WTC11 (cell line): ENCODE measurements around the gene TAAR2. TPM values are rescaled to one million over a fixed set of nuclear protein-coding genes. Genes with fewer than 3 reads are reported as not detected.

Experiments
- ATAC-seq: fragments of 200-7000 bp; cut with Tn5 transposase; 2 replicates; pipeline ENCODE4 v1.10.0; 2021; ENCODE audit warnings: mild to moderate bottlenecking, moderate library complexity
- CTCF ChIA-PET: fragments of 300-600 bp; sonication (Branson Sonifier 250); formaldehyde crosslinking; loops from one replicate; lab custom pipeline; 2021; ENCODE audit warnings: antibody characterized with exemption; lab: Charles Lee
- POLR2A ChIA-PET: fragments of 350-600 bp; sonication (Branson Sonifier 250); formaldehyde crosslinking; loops from one replicate; lab custom pipeline; 2021; ENCODE audit warnings: antibody characterized with exemption; lab: Charles Lee
- DNase-seq: peaks from one replicate; pipeline ENCODE4 v3.0.0; 2021; ENCODE audit warnings: low spot score
- H3K27ac Mint-ChIP-seq: 2 replicates; pipeline ENCODE4 v1.8.0; 2021; ENCODE audit warnings: mixed read lengths
- H3K27me3 Mint-ChIP-seq: 2 replicates; pipeline ENCODE4 v1.8.0; 2021; ENCODE audit warnings: low read depth, mild to moderate bottlenecking, moderate library complexity, mixed read lengths
- H3K36me3 Mint-ChIP-seq: 2 replicates; pipeline ENCODE4 v1.8.0; 2021; ENCODE audit warnings: mixed read lengths
- H3K4me1 Mint-ChIP-seq: 2 replicates; pipeline ENCODE4 v1.8.0; 2022; ENCODE audit warnings: mixed read lengths
- H3K4me3 Mint-ChIP-seq: 2 replicates; pipeline ENCODE4 v1.8.0; 2021; ENCODE audit warnings: mild to moderate bottlenecking, moderate library complexity, mixed read lengths
- H3K9me3 Mint-ChIP-seq: 2 replicates; pipeline ENCODE4 v1.8.0; 2021; ENCODE audit warnings: mixed read lengths
- ATF6 ChIP-seq: sonication (generic); formaldehyde crosslinking; IDR thresholded peaks from 2 replicates; pipeline ENCODE4 v1.8.1; 2023; ENCODE audit warnings: mild to moderate bottlenecking, missing genetic modification reagents
- CDX4 ChIP-seq: fragments of 250-450 bp; sonication (Bioruptor Pico); IDR thresholded peaks from 2 replicates; pipeline ENCODE4 v1.9.0; 2021; ENCODE audit warnings: moderate library complexity, mild to moderate bottlenecking, inconsistent platforms, borderline replicate concordance
- CREM ChIP-seq: sonication (generic); formaldehyde crosslinking; IDR thresholded peaks from 2 replicates; pipeline ENCODE4 v1.8.1; 2022; ENCODE audit warnings: mild to moderate bottlenecking, missing genetic modification reagents, moderate library complexity
- E2F1 ChIP-seq: sonication (generic); formaldehyde crosslinking; IDR thresholded peaks from 2 replicates; pipeline ENCODE4 v1.8.0; 2022; ENCODE audit warnings: mild to moderate bottlenecking, missing genetic modification reagents
- E2F4 ChIP-seq: sonication (generic); formaldehyde crosslinking; IDR thresholded peaks from 2 replicates; pipeline ENCODE4 v1.8.1; 2022; ENCODE audit warnings: low read depth, mild to moderate bottlenecking, moderate library complexity, missing genetic modification reagents, borderline replicate concordance
- FOXK1 ChIP-seq: sonication (generic); formaldehyde crosslinking; IDR thresholded peaks from 2 replicates; pipeline ENCODE4 v1.8.0; 2022; ENCODE audit warnings: mild to moderate bottlenecking, moderate library complexity, missing genetic modification reagents
- FOXP1 ChIP-seq: sonication (generic); formaldehyde crosslinking; IDR thresholded peaks from 2 replicates; pipeline ENCODE4 v1.8.0; 2022; ENCODE audit warnings: missing genetic modification reagents, mild to moderate bottlenecking, moderate library complexity, borderline replicate concordance
- NR3C1 ChIP-seq: sonication (generic); formaldehyde crosslinking; conservative IDR thresholded peaks from 2 replicates; pipeline ENCODE4 v1.8.1; 2023; ENCODE audit warnings: low read depth, mild to moderate bottlenecking, missing genetic modification reagents
- PRDM15 ChIP-seq: sonication (generic); formaldehyde crosslinking; IDR thresholded peaks from 2 replicates; pipeline ENCODE4 v1.8.0; 2022; ENCODE audit warnings: missing genetic modification reagents
- PREB ChIP-seq: sonication (generic); formaldehyde crosslinking; IDR thresholded peaks from 2 replicates; pipeline ENCODE4 v1.8.1; 2022; ENCODE audit warnings: mild to moderate bottlenecking, missing genetic modification reagents, moderate library complexity, borderline replicate concordance
- RELA ChIP-seq: sonication (generic); formaldehyde crosslinking; IDR thresholded peaks from 2 replicates; pipeline ENCODE4 v1.8.1; 2022; ENCODE audit warnings: missing genetic modification reagents, mild to moderate bottlenecking, borderline replicate concordance
- SMAD3 ChIP-seq: sonication (generic); formaldehyde crosslinking; IDR thresholded peaks from 2 replicates; pipeline ENCODE4 v1.8.0; 2022; ENCODE audit warnings: missing genetic modification reagents, mild to moderate bottlenecking, borderline replicate concordance
- SMAD4 ChIP-seq: sonication (generic); formaldehyde crosslinking; IDR thresholded peaks from 2 replicates; pipeline ENCODE4 v1.8.0; 2022; ENCODE audit warnings: mild to moderate bottlenecking, missing genetic modification reagents
- SP1 ChIP-seq: sonication (generic); formaldehyde crosslinking; conservative IDR thresholded peaks from 2 replicates; pipeline ENCODE4 v1.8.1; 2022; ENCODE audit warnings: missing genetic modification reagents
- TEAD4 ChIP-seq: sonication (generic); formaldehyde crosslinking; IDR thresholded peaks from 2 replicates; pipeline ENCODE4 v1.8.0; 2022; ENCODE audit warnings: mild to moderate bottlenecking, missing genetic modification reagents
- USF2 ChIP-seq: sonication (generic); formaldehyde crosslinking; IDR thresholded peaks from 2 replicates; pipeline ENCODE4 v1.8.1; 2023; ENCODE audit warnings: mild to moderate bottlenecking, missing genetic modification reagents, moderate library complexity
- ZNF219 ChIP-seq: sonication (generic); formaldehyde crosslinking; IDR thresholded peaks from 2 replicates; pipeline ENCODE4 v1.8.0; 2023; ENCODE audit warnings: missing genetic modification reagents, mild to moderate bottlenecking, borderline replicate concordance
- ZNF396 ChIP-seq: fragments of 250-450 bp; sonication (Bioruptor Pico); IDR thresholded peaks from 2 replicates; pipeline ENCODE4 v1.8.0; 2021; ENCODE audit warnings: mild to moderate bottlenecking, moderate library complexity, borderline replicate concordance
- ZNF416 ChIP-seq: fragments of 250-450 bp; sonication (Bioruptor Pico); IDR thresholded peaks from 2 replicates; pipeline ENCODE4 v1.9.0; 2021; ENCODE audit warnings: mild to moderate bottlenecking, inconsistent platforms
- ZNF423 ChIP-seq: fragments of 250-450 bp; sonication (Bioruptor Pico); IDR thresholded peaks from 2 replicates; pipeline ENCODE4 v2.1.2; 2022; ENCODE audit warnings: mild to moderate bottlenecking, moderate library complexity
- ZNF671 ChIP-seq: fragments of 250-450 bp; sonication (Bioruptor Pico); IDR thresholded peaks from 2 replicates; pipeline ENCODE4 v1.8.0; 2021; ENCODE audit warnings: mild to moderate bottlenecking
- total RNA-seq: library from RNA; stranded (reverse); gene quantifications from 3 replicates; pipeline ENCODE4 v1.2.3, GENCODE V29; 2021

TAAR2 gene
- total RNA-seq, 1 experiment from 2014 or later = not detected

GRCh38 chr6:132661906-132662305 lies 37.8 kb upstream of the TAAR2 start:
- Mint-ChIP-seq H3K36me3 (peaks cover 20% of the 10 kb centered on the region), H3K27me3 (no peaks in the 10 kb centered on the region), H3K27ac (no peak overlapping the region), H3K4me3 (no peak overlapping the region), H3K9me3 (peaks cover 24% of the 10 kb centered on the region), H3K4me1 (peaks cover 22% of the 10 kb centered on the region)
- ChIA-PET CTCF (no interaction called here), POLR2A (no interaction called here)
- no peak for DNase-seq
- ATAC-seq = no peak
- TF ChIP-seq ZNF671 (CRISPR knock-in tag) = no peak
- no peak for TF ChIP-seq USF2 (CRISPR knock-in tag)
- TF ChIP-seq ZNF396 (CRISPR knock-in tag) = no peak
- TF ChIP-seq PREB (CRISPR knock-in tag) = no peak
- no peak for TF ChIP-seq TEAD4
- TF ChIP-seq ZNF416 (CRISPR knock-in tag) = no peak

- ATAC-seq (peak; percentile 59; the same call in 1 of the 2 replicates), DNase-seq (no peak)
- H3K27me3 Mint-ChIP-seq = no peaks in the 10 kb centered on the region
- POLR2A ChIA-PET = no interaction called here
- TF ChIP-seq SP1 (CRISPR knock-in tag) = no peak
- TF ChIP-seq RELA = no peak
- no peak for TF ChIP-seq CREM (CRISPR knock-in tag)
- TF ChIP-seq ZNF219 = no peak
- TF ChIP-seq FOXP1 = no peak
- no peak for TF ChIP-seq CDX4 (CRISPR knock-in tag)
- TF ChIP-seq E2F4 (CRISPR knock-in tag) = no peak
- no peak for TF ChIP-seq ZNF423 (CRISPR knock-in tag)
- no peak for TF ChIP-seq NR3C1 (CRISPR knock-in tag)
- no peak for TF ChIP-seq SMAD4 (CRISPR knock-in tag)
- TF ChIP-seq ZNF416 (CRISPR knock-in tag) = no peak
- TF ChIP-seq SMAD3 (CRISPR knock-in tag) = no peak
- no peak for TF ChIP-seq FOXK1 (CRISPR knock-in tag)
- no peak for TF ChIP-seq E2F1 (CRISPR knock-in tag)
- CTCF ChIA-PET = no interaction called here
- H3K4me1 Mint-ChIP-seq = peaks cover 9% of the 10 kb centered on the region
- H3K27ac Mint-ChIP-seq = peak within 1 kb of the TSS; percentile 58; the same call in 1 of the 2 replicates
- H3K9me3 Mint-ChIP-seq = peaks cover 4% of the 10 kb centered on the region
- no peaks in the 10 kb centered on the region; the same call in 1 of the 2 replicates for H3K36me3 Mint-ChIP-seq
- H3K4me3 Mint-ChIP-seq = no peak within 1 kb of the TSS
These were observed 35.0 kb upstream of the TAAR2 start, which contains the start of gene TAAR1 for GRCh38 chr6:132659082-132659481. TAAR1 (minus strand) TSS chr6:132659182; CDS start chr6:132646003, 13,179 bp downstream.

GRCh38 chr6:132651062-132651461 lies 27.0 kb upstream of the TAAR2 start:
- ATAC-seq (no peak), DNase-seq (no peak)
- H3K36me3 Mint-ChIP-seq = no peaks in the 10 kb centered on the region
- H3K9me3 Mint-ChIP-seq = no peaks in the 10 kb centered on the region
- H3K4me1 Mint-ChIP-seq = peaks cover 3% of the 10 kb centered on the region; the same call in 1 of the 2 replicates
- H3K4me3 Mint-ChIP-seq = no peak overlapping the region
- POLR2A ChIA-PET = no interaction called here
- H3K27me3 Mint-ChIP-seq = no peaks in the 10 kb centered on the region
- CTCF ChIA-PET = no interaction called here
- no peak overlapping the region for H3K27ac Mint-ChIP-seq
- no peak for TF ChIP-seq PRDM15
- TF ChIP-seq ATF6 (CRISPR knock-in tag) = no peak
- TF ChIP-seq SP1 (CRISPR knock-in tag) = no peak
- TF ChIP-seq E2F1 (CRISPR knock-in tag) = no peak
